ENCODE results near the gene CD6. TPM values are rescaled to one million over a fixed set of nuclear protein-coding genes. Genes with fewer than 3 reads are reported as not detected.

CD6 gene
- total and polyA plus RNA-seq, 8 donors, result 1.1 to 2.8 (median 1.4) TPM; not detected in 2

DNA sequence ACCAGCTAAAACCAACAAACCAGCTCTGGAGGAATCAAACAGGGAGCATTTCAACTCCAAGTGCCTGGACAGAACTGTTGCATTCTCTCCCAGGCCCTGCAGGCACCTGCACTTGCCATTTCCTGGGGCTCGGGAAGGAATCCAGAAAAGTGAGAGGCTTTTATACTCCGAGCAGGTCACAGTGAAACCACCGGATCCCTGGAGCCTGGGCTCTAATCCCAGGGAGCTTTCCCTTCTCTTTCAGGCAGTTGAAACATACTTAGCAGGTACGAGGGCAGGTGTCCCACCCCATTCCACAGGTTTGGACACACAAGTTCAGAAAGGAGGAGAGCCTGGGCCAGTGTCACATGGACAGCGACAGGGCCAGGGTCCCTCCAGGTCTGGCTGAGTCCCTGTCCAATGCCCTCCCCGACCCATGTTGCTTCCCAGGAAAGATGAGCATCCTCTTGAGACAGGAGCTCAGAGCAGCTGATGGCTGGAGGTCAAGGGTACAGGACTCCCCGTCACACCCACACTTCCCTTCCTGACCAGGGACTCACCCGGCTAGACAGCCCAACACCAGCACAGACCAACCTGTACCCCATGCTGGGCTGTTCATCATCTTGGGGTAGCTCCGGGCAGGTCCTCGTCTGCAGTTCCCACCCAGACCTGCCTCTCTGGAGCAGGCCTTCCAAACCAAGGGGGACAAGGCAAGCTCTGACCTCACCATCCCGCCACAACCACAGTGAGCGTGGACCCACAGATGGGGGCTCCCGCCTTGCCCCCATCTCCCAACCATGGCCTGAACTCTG, 80.9 kb downstream of the CD6 start:
- H3K4me3 ChIP-seq, result no peak overlapping the region
- H3K27me3 ChIP-seq, result no peaks in the 10 kb centered on the region
- DNase-seq, result no peak
- H3K27ac ChIP-seq, result no peak overlapping the region
- no peaks in the 10 kb centered on the region for H3K36me3 ChIP-seq
- H3K4me1 ChIP-seq, result no peaks in the 10 kb centered on the region
- 78 to 94% (median 81%) methylated on average over 11 to 13 of the region's 13 CpGs for WGBS, 5 donors
- no peaks in the 10 kb centered on the region for H3K9me3 ChIP-seq
- intact Hi-C loops (cut with DNase I; ENCODE audit: low total_unique reads), result no loop called here
- TF ChIP-seq POLR2AphosphoS5 (IDR thresholded peaks at IDR 0.05) (no peak), POLR2A (IDR thresholded peaks at IDR 0.05) (no peak), EP300 (IDR thresholded peaks at IDR 0.05) (no peak)
- TF ChIP-seq, protein P1, sequence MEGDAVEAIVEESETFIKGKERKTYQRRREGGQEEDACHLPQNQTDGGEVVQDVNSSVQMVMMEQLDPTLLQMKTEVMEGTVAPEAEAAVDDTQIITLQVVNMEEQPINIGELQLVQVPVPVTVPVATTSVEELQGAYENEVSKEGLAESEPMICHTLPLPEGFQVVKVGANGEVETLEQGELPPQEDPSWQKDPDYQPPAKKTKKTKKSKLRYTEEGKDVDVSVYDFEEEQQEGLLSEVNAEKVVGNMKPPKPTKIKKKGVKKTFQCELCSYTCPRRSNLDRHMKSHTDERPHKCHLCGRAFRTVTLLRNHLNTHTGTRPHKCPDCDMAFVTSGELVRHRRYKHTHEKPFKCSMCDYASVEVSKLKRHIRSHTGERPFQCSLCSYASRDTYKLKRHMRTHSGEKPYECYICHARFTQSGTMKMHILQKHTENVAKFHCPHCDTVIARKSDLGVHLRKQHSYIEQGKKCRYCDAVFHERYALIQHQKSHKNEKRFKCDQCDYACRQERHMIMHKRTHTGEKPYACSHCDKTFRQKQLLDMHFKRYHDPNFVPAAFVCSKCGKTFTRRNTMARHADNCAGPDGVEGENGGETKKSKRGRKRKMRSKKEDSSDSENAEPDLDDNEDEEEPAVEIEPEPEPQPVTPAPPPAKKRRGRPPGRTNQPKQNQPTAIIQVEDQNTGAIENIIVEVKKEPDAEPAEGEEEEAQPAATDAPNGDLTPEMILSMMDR (IDR thresholded peaks at IDR 0.05), result no peak

DNA sequence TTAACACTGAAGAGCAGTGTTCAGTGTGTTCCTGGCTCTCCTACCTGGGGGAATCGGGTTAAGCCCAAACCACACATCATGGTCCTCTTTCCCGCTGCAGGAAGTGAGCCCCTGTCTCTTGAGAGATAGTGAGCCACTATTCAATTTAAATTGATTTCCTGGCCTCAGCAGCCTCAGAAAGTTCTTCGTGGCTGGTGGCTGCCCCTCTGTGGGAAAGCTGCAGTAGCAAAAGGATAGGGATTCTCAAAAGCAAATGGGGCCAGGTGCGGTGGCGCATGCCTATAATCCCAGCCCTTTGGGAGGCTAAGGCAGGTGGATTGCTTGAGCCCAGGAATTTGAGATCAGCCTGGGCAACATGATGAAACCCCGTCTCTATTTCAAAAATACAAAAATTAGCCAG, 81.7 kb downstream of the CD6 start:
- Histone ChIP-seq H3K4me3 (no peak overlapping the region), H3K27ac (no peak overlapping the region), H3K36me3 (no peaks in the 10 kb centered on the region), H3K4me1 (no peaks in the 10 kb centered on the region), H3K27me3 (no peaks in the 10 kb centered on the region), H3K9me3 (no peaks in the 10 kb centered on the region)
- intact Hi-C loops (cut with DNase I; ENCODE audit: low total_unique reads), result no loop called here
- WGBS, 5 donors, result 78 to 88% (median 85%) methylated on average over 6 of the region's 6 CpGs
- TF ChIP-seq POLR2AphosphoS5 (IDR thresholded peaks at IDR 0.05), result no peak
- TF ChIP-seq POLR2A (IDR thresholded peaks at IDR 0.05), result no peak
- TF ChIP-seq, protein P1 (IDR thresholded peaks at IDR 0.05), result no peak
- TF ChIP-seq EP300 (IDR thresholded peaks at IDR 0.05), result no peak
- DNase-seq, result no peak

GRCh38 chr11:61054513-61054912, 83.0 kb downstream of the CD6 start:
- Histone ChIP-seq H3K4me3 (no peak overlapping the region), H3K36me3 (no peaks in the 10 kb centered on the region), H3K9me3 (no peaks in the 10 kb centered on the region), H3K27ac (no peak overlapping the region), H3K4me1 (no peaks in the 10 kb centered on the region), H3K27me3 (no peaks in the 10 kb centered on the region)
- TF ChIP-seq POLR2AphosphoS5 (IDR thresholded peaks at IDR 0.05) (no peak), POLR2A (IDR thresholded peaks at IDR 0.05) (no peak), EP300 (IDR thresholded peaks at IDR 0.05) (no peak)
- TF ChIP-seq, protein P1 (IDR thresholded peaks at IDR 0.05), result no peak
- 85 to 92% (median 88%) methylated on average over 3 of the region's 3 CpGs for WGBS, 5 donors
- intact Hi-C loops (cut with DNase I; ENCODE audit: low total_unique reads), result no loop called here
- peak in 1 of 2 donors; percentile 2 for DNase-seq

GRCh38 chr11:61054927-61055562, 83.6 kb downstream of the CD6 start:
- intact Hi-C loops (cut with DNase I; ENCODE audit: low total_unique reads), result no loop called here
- WGBS, 5 donors, result 79 to 88% (median 85%) methylated on average over 15 to 16 of the region's 16 CpGs
- TF ChIP-seq POLR2A (IDR thresholded peaks at IDR 0.05) (no peak), POLR2AphosphoS5 (IDR thresholded peaks at IDR 0.05) (no peak), EP300 (IDR thresholded peaks at IDR 0.05) (no peak)
- TF ChIP-seq, protein P1 (IDR thresholded peaks at IDR 0.05), result no peak
- DNase-seq, result peak in 1 of 2 donors; percentile 18
- no peaks in the 10 kb centered on the region for H3K36me3 ChIP-seq
- no peaks in the 10 kb centered on the region for H3K27me3 ChIP-seq
- H3K4me1 ChIP-seq, result no peaks in the 10 kb centered on the region
- H3K27ac ChIP-seq, result no peak overlapping the region
- H3K4me3 ChIP-seq, result no peak overlapping the region
- no peaks in the 10 kb centered on the region for H3K9me3 ChIP-seq

Measured in stomach (tissue), 9 donors.